ENCODE results near the gene LGMN. TPM values are rescaled to one million over a fixed set of nuclear protein-coding genes. Genes with fewer than 3 reads are reported as not detected.

Gene LGMN
- polyA plus RNA-seq, 1 donor (not counting 4 experiments of a cell fraction or from before 2014, with no cell fraction given) = 61.0 TPM

DNA sequence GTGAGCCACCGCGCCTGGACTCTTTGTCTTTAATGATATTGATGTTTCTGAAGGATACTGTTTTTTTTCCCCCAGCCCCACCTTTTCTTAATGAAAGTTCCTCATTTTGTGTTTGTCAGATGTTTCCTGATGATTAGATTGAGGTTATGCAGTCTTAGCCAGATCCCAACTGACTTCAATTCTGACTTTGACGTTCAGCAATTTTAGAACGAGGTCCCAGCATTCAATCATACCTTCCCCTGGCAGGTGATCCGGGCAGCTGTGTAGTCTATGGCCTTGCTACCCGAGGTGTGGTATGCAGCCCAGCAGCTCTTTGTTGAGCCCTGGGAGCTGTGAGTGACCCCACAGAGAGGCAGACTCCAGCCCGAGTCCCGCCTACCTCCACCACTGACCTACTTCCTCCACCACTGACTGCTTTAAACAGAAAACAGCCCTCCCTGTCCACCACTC is 82.7 kb downstream of the LGMN start:
- Histone ChIP-seq H3K9me3 (ENCODE audit: control insufficient read depth, low read depth, low read length) (no peaks in the 10 kb centered on the region), H2AFZ (ENCODE audit: control insufficient read depth, low read length) (no peak overlapping the region), H3K27me3 (ENCODE audit: control insufficient read depth, extremely low read depth, insufficient read depth, low read length) (no peaks in the 10 kb centered on the region), H3K79me2 (ENCODE audit: control insufficient read depth, insufficient read depth, low read length) (no peaks in the 10 kb centered on the region), H3K4me2 (ENCODE audit: control insufficient read depth, extremely low read depth, insufficient read depth, low read depth, low read length) (no peak overlapping the region), H3K4me1 (ENCODE audit: control insufficient read depth, extremely low read depth, insufficient read depth, low read length) (no peaks in the 10 kb centered on the region), H3K27ac (ENCODE audit: control insufficient read depth, insufficient read depth, low read length) (no peak overlapping the region), H3K36me3 (ENCODE audit: control insufficient read depth in 2 of 2, extremely low read depth in 1 of 2, insufficient read depth in 2 of 2, low read length in 2 of 2) (no peaks in the 10 kb centered on the region), H4K20me1 (ENCODE audit: control insufficient read depth, extremely low read depth, insufficient read depth, low read length) (no peaks in the 10 kb centered on the region), H3K9ac (ENCODE audit: control insufficient read depth, extremely low read depth, insufficient read depth, low read length) (no peak overlapping the region), H3K4me3 (ENCODE audit: control insufficient read depth in 2 of 3, extremely low read depth in 1 of 3, insufficient read depth in 2 of 3, low read depth in 1 of 3, low read length in 3 of 3) (no peak overlapping the region), H3K9me1 (ENCODE audit: control insufficient read depth, extremely low read depth, insufficient read depth, low read length) (no peaks in the 10 kb centered on the region)
- dilution Hi-C loops (cut with MboI; ENCODE audit: extremely low pct_ligation_motif_present, low sequenced_read_pairs) = no loop called here
- TF ChIP-seq EZH2 (IDR thresholded peaks at IDR 0.05; ENCODE audit: low read length) = no peak
- TF ChIP-seq, protein P1, sequence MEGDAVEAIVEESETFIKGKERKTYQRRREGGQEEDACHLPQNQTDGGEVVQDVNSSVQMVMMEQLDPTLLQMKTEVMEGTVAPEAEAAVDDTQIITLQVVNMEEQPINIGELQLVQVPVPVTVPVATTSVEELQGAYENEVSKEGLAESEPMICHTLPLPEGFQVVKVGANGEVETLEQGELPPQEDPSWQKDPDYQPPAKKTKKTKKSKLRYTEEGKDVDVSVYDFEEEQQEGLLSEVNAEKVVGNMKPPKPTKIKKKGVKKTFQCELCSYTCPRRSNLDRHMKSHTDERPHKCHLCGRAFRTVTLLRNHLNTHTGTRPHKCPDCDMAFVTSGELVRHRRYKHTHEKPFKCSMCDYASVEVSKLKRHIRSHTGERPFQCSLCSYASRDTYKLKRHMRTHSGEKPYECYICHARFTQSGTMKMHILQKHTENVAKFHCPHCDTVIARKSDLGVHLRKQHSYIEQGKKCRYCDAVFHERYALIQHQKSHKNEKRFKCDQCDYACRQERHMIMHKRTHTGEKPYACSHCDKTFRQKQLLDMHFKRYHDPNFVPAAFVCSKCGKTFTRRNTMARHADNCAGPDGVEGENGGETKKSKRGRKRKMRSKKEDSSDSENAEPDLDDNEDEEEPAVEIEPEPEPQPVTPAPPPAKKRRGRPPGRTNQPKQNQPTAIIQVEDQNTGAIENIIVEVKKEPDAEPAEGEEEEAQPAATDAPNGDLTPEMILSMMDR (optimal IDR thresholded peaks at IDR 0.05 in 1 of 3, IDR thresholded peaks at IDR 0.05 in 1 of 3, conservative IDR thresholded peaks at IDR 0.05 in 1 of 3; ENCODE audit: extremely low read depth in 1 of 3, insufficient read depth in 2 of 3, low read length in 3 of 3) = no peak
- FAIRE-seq (no peak), DNase-seq (ENCODE audit: low read depth, low spot score) (no peak)

DNA sequence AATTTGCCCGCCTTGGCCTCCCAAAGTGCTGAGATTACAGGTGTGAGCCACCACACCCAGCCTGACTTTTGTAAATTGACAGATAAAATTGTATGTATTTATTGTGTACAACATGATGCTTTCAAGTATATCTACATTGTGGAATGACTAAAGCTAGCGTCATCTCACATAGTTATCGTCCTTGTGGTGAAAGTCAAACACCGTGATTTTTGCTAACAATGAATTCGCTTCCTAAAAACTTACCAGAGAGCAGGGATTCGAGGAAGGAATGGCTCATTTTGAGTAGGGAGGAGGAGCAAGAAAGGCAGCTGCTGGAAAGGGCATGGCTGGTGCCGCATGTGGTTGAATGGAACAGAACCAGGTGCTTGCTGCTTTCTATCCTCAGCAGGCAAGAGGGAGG is 85.4 kb downstream of the LGMN start:
- Histone ChIP-seq H4K20me1 (ENCODE audit: control insufficient read depth, extremely low read depth, insufficient read depth, low read length) (no peaks in the 10 kb centered on the region), H3K27me3 (ENCODE audit: control insufficient read depth, extremely low read depth, insufficient read depth, low read length) (no peaks in the 10 kb centered on the region), H3K4me3 (ENCODE audit: control insufficient read depth in 2 of 3, extremely low read depth in 1 of 3, insufficient read depth in 2 of 3, low read depth in 1 of 3, low read length in 3 of 3) (no peak overlapping the region), H3K9me1 (ENCODE audit: control insufficient read depth, extremely low read depth, insufficient read depth, low read length) (no peaks in the 10 kb centered on the region), H3K27ac (ENCODE audit: control insufficient read depth, insufficient read depth, low read length) (no peak overlapping the region), H3K9ac (ENCODE audit: control insufficient read depth, extremely low read depth, insufficient read depth, low read length) (no peak overlapping the region), H3K36me3 (ENCODE audit: control insufficient read depth in 2 of 2, extremely low read depth in 1 of 2, insufficient read depth in 2 of 2, low read length in 2 of 2) (peaks cover 0 to 3% of the 10 kb centered on the region in 2 experiments), H3K4me1 (ENCODE audit: control insufficient read depth, extremely low read depth, insufficient read depth, low read length) (peaks cover 13% of the 10 kb centered on the region), H3K9me3 (ENCODE audit: control insufficient read depth, low read depth, low read length) (no peaks in the 10 kb centered on the region), H3K79me2 (ENCODE audit: control insufficient read depth, insufficient read depth, low read length) (no peaks in the 10 kb centered on the region), H2AFZ (ENCODE audit: control insufficient read depth, low read length) (no peak overlapping the region), H3K4me2 (ENCODE audit: control insufficient read depth, extremely low read depth, insufficient read depth, low read depth, low read length) (no peak overlapping the region)
- no peak for TF ChIP-seq EZH2 (IDR thresholded peaks at IDR 0.05; ENCODE audit: low read length)
- TF ChIP-seq, protein P1 (optimal IDR thresholded peaks at IDR 0.05 in 1 of 3, IDR thresholded peaks at IDR 0.05 in 1 of 3, conservative IDR thresholded peaks at IDR 0.05 in 1 of 3; ENCODE audit: extremely low read depth in 1 of 3, insufficient read depth in 2 of 3, low read length in 3 of 3) = no peak
- DNase-seq (ENCODE audit: low read depth, low spot score) = no peak
- dilution Hi-C loops (cut with MboI; ENCODE audit: extremely low pct_ligation_motif_present, low sequenced_read_pairs) = no loop called here
- no peak for FAIRE-seq

Measured in keratinocyte (primary cell).